GM12878 (cell line): ENCODE results near the gene GSX1. TPM values are rescaled to one million over a fixed set of nuclear protein-coding genes. Genes with fewer than 3 reads are reported as not detected.

Experiments used
- ATAC-seq: fragments of 200-7000 bp; cut with Tn5 transposase; 3 replicates; pipeline ENCODE4 v1.9.1; 2020; ENCODE audit warnings: mild to moderate bottlenecking, moderate library complexity
- BruUV-seq: library from RNA; stranded (reverse); fragments of 400-500 nt; replicated peaks from 2 replicates; lab custom pipeline; 2021; lab: Mats Ljungman, UMichigan
- CTCF ChIA-PET: fragments of 300-600 bp; sonication (Branson Sonifier 250); formaldehyde crosslinking; extraction: SDS; loops from one replicate; lab custom pipeline; 2021; ENCODE audit warnings: inconsistent platforms; lab: Yijun Ruan, JAX
- POLR2A ChIA-PET: fragments of 350-600 bp; formaldehyde crosslinking; extraction: SDS; loops from one replicate; lab custom pipeline; 2021; ENCODE audit warnings: inconsistent platforms; lab: Charles Lee
- RAD21 ChIA-PET: fragments of 300-600 bp; sonication (Branson Sonifier 250); formaldehyde crosslinking; loops from one replicate; lab custom pipeline; 2023; ENCODE audit warnings: antibody characterized with exemption; ENCODE audit not compliant: unreplicated experiment; lab: Charles Lee
- SMC1A ChIA-PET: fragments of 300-600 bp; sonication (Branson Sonifier 250); formaldehyde crosslinking; loops from one replicate; lab custom pipeline; 2023; ENCODE audit not compliant: unreplicated experiment, uncharacterized antibody; lab: Charles Lee
- DNase-seq: peaks from one replicate; pipeline ENCODE4 v3.0.0-alpha.2; 2011; ENCODE audit warnings: low read depth, low spot score
- FAIRE-seq: peaks from 3 replicates; lab custom pipeline; 2011; peaks lifted over from hg19 to GRCh38; lab: Jason Lieb, UNC
- H2AFZ ChIP-seq: 2 replicates; pipeline ENCODE4 v1.6.0; 2011; ENCODE audit warnings: low read depth, low read length, control low read depth; ENCODE audit not compliant: control insufficient read depth
- H3K27ac ChIP-seq: 2 replicates; pipeline ENCODE4 v1.5.1; 2011; ENCODE audit warnings: control low read depth; ENCODE audit not compliant: control insufficient read depth, insufficient read depth
- H3K27me3 ChIP-seq, 2 experiments: replicated peaks in 1 of 2; 2 replicates each; pipeline versions ENCODE4 v1.6.0 to v1.6.1; 2011; ENCODE audit warnings: low read length in 1 of 2; ENCODE audit not compliant: control insufficient read depth in 2 of 2, insufficient read depth in 2 of 2
- H3K36me3 ChIP-seq, 2 experiments: 2 replicates each; pipeline ENCODE4 v1.5.1; 2011; ENCODE audit warnings: low read length in 1 of 2; ENCODE audit not compliant: control insufficient read depth in 2 of 2, insufficient read depth in 2 of 2
- H3K4me1 ChIP-seq: 2 replicates; pipeline ENCODE4 v1.6.1; 2011; ENCODE audit warnings: mild to moderate bottlenecking, low read length, moderate library complexity, mixed read lengths; ENCODE audit not compliant: control insufficient read depth, insufficient read depth
- H3K4me2 ChIP-seq: 2 replicates; pipeline ENCODE4 v1.6.0; 2011; ENCODE audit warnings: control low read depth; ENCODE audit not compliant: control insufficient read depth, insufficient read depth
- H3K4me3 ChIP-seq: fragments of 200-600 bp; sonication (generic); 2 replicates; pipeline ENCODE4 v1.5.1; 2016
- H3K79me2 ChIP-seq: 2 replicates; pipeline ENCODE4 v1.6.0; 2011; ENCODE audit warnings: low read length; ENCODE audit not compliant: control insufficient read depth, insufficient read depth
- H3K9ac ChIP-seq: 2 replicates; pipeline ENCODE4 v1.8.0; 2011; ENCODE audit warnings: low read length, control low read depth, mixed read lengths; ENCODE audit not compliant: control insufficient read depth, insufficient read depth
- H3K9me3 ChIP-seq: replicated peaks from 3 replicates; pipeline ENCODE4 v1.5.1; 2011; ENCODE audit warnings: mild to moderate bottlenecking, low read length; ENCODE audit not compliant: control insufficient read depth, insufficient read depth
- H4K20me1 ChIP-seq: 2 replicates; pipeline ENCODE4 v1.6.0; 2011; ENCODE audit not compliant: control insufficient read depth, insufficient read depth
- CEBPB ChIP-seq, 2 experiments: fragments of 150-350 bp in 1 of 2; IDR thresholded peaks; 2 replicates each; pipeline ENCODE4 v1.6.1; 2012 to 2014; ENCODE audit warnings: low read depth in 2 of 2, low read length in 2 of 2, borderline replicate concordance in 1 of 2, inconsistent platforms in 1 of 2
- CREB1 ChIP-seq: IDR thresholded peaks from 2 replicates; pipeline ENCODE4 v1.6.1; 2012; ENCODE audit warnings: low read depth, mild to moderate bottlenecking, inconsistent platforms
- CTCF ChIP-seq, 3 experiments: IDR thresholded peaks in 2 of 3; conservative IDR thresholded peaks in 1 of 3; 2 replicates each; pipeline ENCODE4 v1.5.1; 2011; ENCODE audit warnings: low read depth in 3 of 3, low read length in 3 of 3, mild to moderate bottlenecking in 3 of 3, control low read depth in 2 of 3, moderate library complexity in 2 of 3, inconsistent platforms in 1 of 3, mixed read lengths in 1 of 3; ENCODE audit not compliant: control insufficient read depth in 2 of 3, insufficient read depth in 1 of 3; ENCODE audit errors: extremely low read depth in 1 of 3
- HDAC2 ChIP-seq: fragments of 200-600 bp; sonication (generic); IDR thresholded peaks from 2 replicates; pipeline ENCODE4 v1.6.1; 2017
- HDAC6 ChIP-seq: fragments of 200-600 bp; sonication (generic); IDR thresholded peaks from one replicate; pipeline ENCODE4 v1.8.0; 2017; ENCODE audit warnings: antibody characterized with exemption; ENCODE audit not compliant: unreplicated experiment
- SIN3A ChIP-seq: IDR thresholded peaks from 2 replicates; pipeline ENCODE4 v1.6.1; 2012; ENCODE audit warnings: low read depth, low read length, improper control_type of control experiment
- TAF1 ChIP-seq: IDR thresholded peaks from 2 replicates; pipeline ENCODE4 v1.6.1; 2011; ENCODE audit warnings: mild to moderate bottlenecking, low read depth, low read length, borderline replicate concordance
- TCF7 ChIP-seq: IDR thresholded peaks from 2 replicates; pipeline ENCODE4 v1.6.1; 2014; ENCODE audit warnings: antibody characterized with exemption, borderline replicate concordance
- ZNF687 ChIP-seq: fragments of 450-650 bp; IDR thresholded peaks from 2 replicates; pipeline ENCODE4 v1.6.1; 2017; ENCODE audit warnings: mild to moderate bottlenecking, moderate library complexity
- WGBS: methylation state at CpG from one replicate; pipeline ENCODE4 v1.1.6; 2016; ENCODE audit warnings: low lambda C conversion rate; ENCODE audit not compliant: insufficient replicate concordance, insufficient coverage; ENCODE audit errors: missing lambda C conversion rate; 5-methylcytosine and 5-hydroxymethylcytosine counted together
- in situ Hi-C: fragments of 300-500 bp; cut with MboI; formaldehyde crosslinking; loops from 9 replicates; pipeline ENCODE4 v1.14.3; 2018; ENCODE audit warnings: mixed read lengths
- intact Hi-C: fragments of 100-400 bp; cut with micrococcal nuclease; formaldehyde crosslinking; loops from one replicate; pipeline ENCODE4 v1.14.2; 2022; ENCODE audit not compliant: unreplicated experiment
- polyA plus RNA-seq, 11 experiments: library from polyadenylated mRNA; depleted of rRNA in 4 of 11; unstranded in 6 of 11; stranded (reverse) in 5 of 11; fragments of >200 nt; fragmentation: Nextera tagmentation in 4 of 11; fragmentation: Illumina TruSeq in 1 of 11; extraction: Ambion mirVana in 4 of 11; extraction: Trizol in 1 of 11; gene quantifications; 1 replicate in 1 of 11; 2 replicates in 10 of 11; pipeline versions ENCODE4 v1.2.1 to v1.2.3, GENCODE V29; 2011 to 2016; ENCODE audit warnings: inconsistent platforms in 2 of 11, missing spikeins in 2 of 11, low read depth in 1 of 11
- total RNA-seq, 4 experiments: library from RNA; depleted of rRNA in 3 of 4; stranded (reverse); fragments of >200 nt in 3 of 4; fragmentation: Illumina TruSeq in 1 of 4; extraction: Trizol in 1 of 4; gene quantifications; 2 replicates each; pipeline versions ENCODE4 v1.2.1 to v1.2.3, GENCODE V29; 2013 to 2021

GSX1 gene
- total and polyA plus RNA-seq, 10 of the 15 experiments (the other 5 are each of a cell fraction or from before 2014, with no cell fraction given): not detected

GRCh38 chr13:27822873-27823311 is 30.6 kb downstream of the GSX1 start:
- H3K27me3 ChIP-seq: peaks cover 2% of the 10 kb centered on the region in 2 experiments; a peak in 2 of 4 replicates
- in situ Hi-C loops: no loop called here
- no peak overlapping the region for H3K9ac ChIP-seq
- H3K27ac ChIP-seq: no peak overlapping the region
- ChIA-PET SMC1A (interaction anchor here (1.1 to 1.5 kb wide), 4 partner anchors 51 to 461 kb away, joined by 3 to 5 read pairs (median 4); no protein-coding TSS in a partner anchor), RAD21 (interaction anchor here (1.3 kb wide), 1 partner anchor 461 kb away, joined by 7 read pairs; no protein-coding TSS in a partner anchor), POLR2A (no interaction called here), CTCF (interaction anchor here (0.7 to 2.4 kb wide), 6 partner anchors 51 to 463 kb away, joined by 3 to 7 read pairs (median 3); no protein-coding TSS in a partner anchor)
- no peaks in the 10 kb centered on the region for H3K9me3 ChIP-seq
- no peaks in the 10 kb centered on the region for H3K4me1 ChIP-seq
- DNase-seq (no peak), FAIRE-seq (no peak), ATAC-seq (no peak)
- intact Hi-C loops: no loop called here
- H3K4me3 ChIP-seq: no peak overlapping the region
- no peak overlapping the region for H3K4me2 ChIP-seq
- no peaks in the 10 kb centered on the region for H3K36me3 ChIP-seq
- H4K20me1 ChIP-seq: no peaks in the 10 kb centered on the region; the same call in 1 of the 2 replicates
- TF ChIP-seq HDAC6: peak; percentile 99
- peak; percentile 69; the same call in 1 of the 2 replicates for TF ChIP-seq HDAC2
- no peak for TF ChIP-seq CEBPB (IDR thresholded peaks at IDR 0.05; ENCODE audit: borderline replicate concordance in 1 of 2, low read depth in 2 of 2, low read length in 2 of 2)
- H2AFZ ChIP-seq: no peak overlapping the region
- WGBS: 10% methylated on average over 18 of the region's 18 CpGs
- BruUV-seq: no TSS peak
- H3K79me2 ChIP-seq: no peaks in the 10 kb centered on the region

- intact Hi-C loops (no loop called here), in situ Hi-C loops (no loop called here)
- Histone ChIP-seq H3K27ac (no peak overlapping the region), H3K9ac (no peak overlapping the region), H3K4me2 (no peak overlapping the region), H3K27me3 (peaks cover 2 to 5% of the 10 kb centered on the region in 2 experiments; a peak in 3 of 4 replicates), H3K4me1 (no peaks in the 10 kb centered on the region), H2AFZ (no peak overlapping the region), H3K79me2 (no peaks in the 10 kb centered on the region), H4K20me1 (no peaks in the 10 kb centered on the region; the same call in 1 of the 2 replicates), H3K4me3 (no peak overlapping the region), H3K9me3 (no peaks in the 10 kb centered on the region), H3K36me3 (no peaks in the 10 kb centered on the region)
- FAIRE-seq (no peak), ATAC-seq (no peak), DNase-seq (no peak)
- BruUV-seq: no TSS peak
- WGBS: 14% methylated on average over 3 of the region's 3 CpGs
- POLR2A ChIA-PET: no interaction called here
- CTCF ChIA-PET: interaction anchor here (1.4 to 8.7 kb wide), 6 partner anchors 8 to 461 kb away, joined by 3 to 238 read pairs (median 154); no protein-coding TSS in a partner anchor
- RAD21 ChIA-PET: interaction anchor here (1.0 to 2.9 kb wide), 3 partner anchors 291 to 462 kb away, joined by 3 to 11 read pairs (median 3); no protein-coding TSS in a partner anchor
- SMC1A ChIA-PET: interaction anchor here (0.8 to 1.3 kb wide), 2 partner anchors 85 to 160 kb away, joined by 3 to 4 read pairs; no protein-coding TSS in a partner anchor
- no peak for TF ChIP-seq CREB1
- no peak for TF ChIP-seq SIN3A
- no peak for TF ChIP-seq TCF7
- TF ChIP-seq TAF1: no peak
- no peak for TF ChIP-seq ZNF687
- TF ChIP-seq CTCF (IDR thresholded peaks at IDR 0.05 in 2 of 3, conservative IDR thresholded peaks at IDR 0.05 in 1 of 3; ENCODE audit: control insufficient read depth in 2 of 3, extremely low read depth in 1 of 3, insufficient read depth in 1 of 3, low read depth in 3 of 3, low read length in 3 of 3): no peak
These were observed 31.8 kb downstream of the GSX1 start for GRCh38 chr13:27824121-27824520.
